ENCODE data around the gene PDE11A. TPM values are rescaled to one million over a fixed set of nuclear protein-coding genes. Genes with fewer than 3 reads are reported as not detected.

PDE11A gene
- total and polyA plus RNA-seq, 2 of the 8 experiments (the other 6 are each of a cell fraction or from before 2014, with no cell fraction given) = 0.19 to 0.23 TPM

- no peak for TF ChIP-seq CHD7 (IDR thresholded peaks at IDR 0.05; ENCODE audit: insufficient replicate concordance, low read length)
- TF ChIP-seq SP4 (IDR thresholded peaks at IDR 0.05; ENCODE audit: low read length) = no peak
- TF ChIP-seq SIX5 (IDR thresholded peaks at IDR 0.05; ENCODE audit: low read depth, low read length) = no peak
Measured at GRCh38 chr2:177930916-177931315, 141.7 kb downstream of the PDE11A start (continued).

All from H1 (cell line).